NCI-H345 treated with DMSO at 0.1 percent for 48 hours (cell line): ENCODE measurements around the gene ZNF668.
"Not testable (repeated sequence)": the region's sequence is repeated elsewhere in the genome, so short reads cannot be mapped to it uniquely, and the experiment has no call there.

ENCODE experiments used
- DNase-seq: peaks from one replicate; lab custom pipeline; 2025; ENCODE audit not compliant: unreplicated experiment; lab: John Stamatoyannopoulos, UW

Gene ZNF668

DNA sequence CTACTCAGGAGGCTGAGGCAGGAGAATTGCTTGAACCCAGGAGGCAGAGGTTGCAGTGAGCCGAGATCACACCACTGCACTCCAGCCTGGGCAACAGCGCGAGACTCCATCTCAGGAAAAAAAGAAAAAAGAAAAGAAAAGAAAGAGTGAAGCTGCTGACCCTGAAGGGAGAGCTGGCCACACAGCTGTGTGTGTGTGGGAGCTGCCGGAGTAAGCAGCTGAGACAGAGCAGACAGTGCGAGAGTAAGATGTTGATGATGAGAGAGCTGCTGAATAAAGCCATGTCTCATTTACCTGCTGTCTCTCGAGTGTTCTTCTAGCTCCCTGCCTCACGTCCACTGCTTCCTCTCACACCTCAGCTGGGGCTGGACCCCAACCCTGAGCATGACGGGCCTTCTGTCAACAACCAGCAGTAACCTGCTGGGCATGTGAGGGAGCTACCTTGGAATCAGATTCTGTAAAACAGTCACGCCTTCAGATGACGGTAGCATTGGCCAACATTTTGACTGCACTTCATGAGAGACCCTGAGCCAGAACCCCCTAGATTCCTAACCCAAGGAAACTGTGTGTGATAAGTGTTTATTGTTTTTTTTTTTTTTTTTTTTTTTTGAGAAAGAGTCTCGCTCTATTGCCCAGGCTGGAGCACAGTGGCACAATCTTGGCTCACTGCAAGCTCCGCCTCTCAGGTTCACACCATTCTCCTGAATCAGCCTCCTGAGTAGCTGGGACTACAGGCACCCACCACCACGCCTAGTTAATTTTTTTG, 27.0 kb upstream of the ZNF668 start:
- not testable (repeated sequence) for DNase-seq

DNA sequence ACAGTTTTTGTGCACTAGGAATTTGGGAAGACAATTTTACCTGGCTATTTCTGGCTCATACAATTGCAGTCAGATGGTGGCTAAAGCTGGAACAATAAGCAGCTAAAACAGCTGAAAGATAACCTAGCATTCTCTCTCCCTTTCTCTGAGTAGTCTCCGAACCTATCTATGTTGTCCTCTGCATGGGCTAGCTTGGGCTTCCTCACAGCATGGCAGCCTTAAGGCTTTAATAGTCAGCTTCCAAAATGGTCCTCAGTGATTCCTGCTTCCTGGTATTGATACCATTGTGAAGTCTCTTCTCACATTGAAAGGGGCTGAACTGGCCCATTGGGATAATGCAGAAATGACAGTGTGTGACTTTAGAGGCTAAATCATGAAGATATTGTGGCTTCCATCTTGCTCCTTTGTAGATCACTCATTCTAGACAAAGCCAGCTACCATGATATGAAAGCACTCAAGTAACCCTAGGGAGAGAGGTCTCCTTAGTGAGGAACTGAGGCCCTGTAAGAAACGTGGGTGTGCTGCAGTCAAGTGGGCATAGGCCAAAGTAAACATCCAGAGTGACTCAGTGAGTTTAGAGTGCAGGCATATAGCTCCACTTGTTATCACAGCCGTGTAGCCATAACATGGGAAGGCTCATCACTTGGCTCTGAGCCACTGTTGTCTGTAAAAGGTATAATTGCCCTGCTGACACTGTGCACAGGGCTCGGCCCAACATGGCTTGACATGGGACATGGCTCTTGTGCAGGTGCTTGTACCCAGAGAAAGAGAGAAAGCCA, 26.0 kb upstream of the ZNF668 start:
- no peak for DNase-seq

DNA sequence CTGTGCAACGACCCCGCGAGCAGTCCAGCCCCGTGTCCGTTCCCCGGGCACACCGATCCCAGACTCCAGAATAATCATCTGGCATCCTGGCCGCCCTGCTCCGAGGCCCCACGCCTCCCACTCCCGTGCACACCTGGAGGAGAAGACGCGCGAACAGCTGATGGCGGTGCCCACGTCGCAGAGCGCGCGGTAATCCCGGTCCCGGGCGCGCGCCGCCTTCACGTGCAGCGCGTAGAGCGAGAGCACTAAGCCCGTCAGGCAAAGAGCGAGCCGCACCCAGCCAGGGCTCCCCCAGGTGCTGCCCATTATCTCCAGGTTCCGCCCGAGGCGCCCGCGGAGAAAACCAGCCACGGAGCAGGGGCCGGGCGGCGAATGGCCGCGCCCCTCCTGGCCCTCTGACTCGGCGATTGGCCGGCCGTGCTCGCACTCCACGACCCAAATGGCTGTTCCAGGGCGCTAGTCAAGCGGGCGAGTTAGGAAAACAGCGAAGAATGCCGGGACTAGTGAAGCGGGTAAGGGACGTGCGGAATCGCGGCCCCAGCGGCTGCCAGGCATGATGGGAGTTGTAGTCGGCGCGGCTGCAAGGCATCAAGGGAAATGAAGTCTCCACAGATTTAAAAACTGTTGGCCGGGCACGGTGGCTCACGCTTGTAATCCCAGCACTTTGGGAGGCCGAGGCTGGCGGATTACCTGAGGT, 20.5 kb upstream of the ZNF668 start, which contains the start of gene VKORC1:
Gene VKORC1, minus strand, starts transcription at position 374 of the 697 bp plus-strand sequence. Its CDS starts 68 bp downstream, at position 306.
- peak; percentile 99 for DNase-seq

DNA sequence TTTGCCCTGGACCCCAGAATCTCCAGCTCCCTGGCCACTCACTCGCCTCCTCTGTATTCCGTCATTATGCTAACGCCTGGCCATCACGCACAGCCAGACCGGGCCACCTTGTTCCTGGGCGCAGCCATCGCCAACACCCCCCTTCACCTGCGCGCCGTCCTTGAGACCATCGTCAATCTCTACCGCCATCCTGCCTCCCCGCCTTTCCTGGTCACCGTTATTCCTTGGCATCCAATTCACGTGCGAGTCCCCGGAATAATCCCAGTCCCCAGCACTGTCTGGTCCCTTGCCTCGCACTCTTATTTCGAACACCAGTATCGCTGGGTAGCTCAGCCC, 20.0 kb upstream of the ZNF668 start:
- no peak for DNase-seq

DNA sequence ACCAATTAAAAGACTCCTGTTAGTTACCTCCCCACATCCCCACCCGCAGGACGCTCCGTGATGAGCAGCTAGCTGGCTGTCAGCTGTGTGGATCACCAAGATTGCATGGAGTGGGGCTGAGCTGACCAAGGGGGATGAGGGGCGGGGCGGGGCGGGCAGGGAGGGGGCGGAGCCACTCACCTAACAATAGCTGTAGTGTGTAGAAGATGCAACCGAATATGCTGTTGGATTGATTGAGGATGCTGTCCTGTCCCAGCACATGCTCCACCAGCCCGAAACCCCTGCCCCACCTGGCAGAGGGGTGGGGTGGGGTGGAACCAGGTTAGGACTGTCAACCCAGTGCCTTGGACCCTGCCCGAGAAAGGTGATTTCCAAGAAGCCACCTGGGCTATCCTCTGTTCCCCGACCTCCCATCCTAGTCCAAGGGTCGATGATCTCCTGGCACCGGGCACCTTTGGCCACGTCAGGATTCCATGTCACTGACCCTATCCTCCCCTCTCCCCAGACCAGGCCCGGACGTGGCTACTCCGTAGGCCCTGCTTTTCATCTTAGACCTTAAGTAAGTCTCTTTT, 19.2 kb upstream of the ZNF668 start:
- no peak for DNase-seq

DNA sequence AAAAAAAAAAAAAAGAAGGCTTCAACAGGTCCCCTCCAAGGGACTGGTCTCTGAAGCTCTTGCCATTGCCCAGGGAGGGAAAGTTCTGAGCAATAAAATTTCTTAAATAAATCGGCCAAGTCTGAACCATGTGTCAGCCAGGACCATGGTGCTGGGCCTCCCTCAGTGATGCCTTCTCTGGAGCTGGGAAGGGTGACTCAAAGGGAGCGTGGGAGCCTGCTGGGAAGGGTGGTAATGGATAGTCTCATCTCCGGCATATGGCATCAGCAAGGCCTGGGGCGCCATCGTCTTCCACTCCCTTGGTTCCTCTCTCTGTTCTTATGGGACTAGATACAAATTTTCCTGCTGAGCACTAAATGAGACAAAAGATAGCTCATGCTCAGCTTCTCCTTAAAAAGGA, 18.3 kb upstream of the ZNF668 start:
- no peak for DNase-seq

DNA sequence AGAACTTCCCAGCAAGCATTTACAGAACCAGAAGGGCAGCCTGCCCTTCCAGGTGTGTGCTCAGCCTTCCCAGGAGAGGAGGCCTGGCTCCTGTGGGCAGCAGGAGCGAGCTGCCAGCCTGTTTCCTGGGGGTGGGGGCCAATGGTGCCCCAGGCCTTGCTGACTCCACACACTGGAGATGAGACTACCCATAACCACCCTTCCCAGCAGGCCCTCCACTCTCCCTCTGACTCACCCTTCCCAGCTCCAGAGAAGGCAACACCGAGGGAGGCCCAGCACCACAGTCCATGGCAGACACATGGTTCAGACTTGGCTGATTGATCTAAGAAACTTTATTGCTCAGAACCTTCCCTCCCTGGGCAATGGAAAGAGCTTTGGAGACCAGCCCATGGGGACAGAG, 16.5 kb upstream of the ZNF668 start:
- DNase-seq = no peak

DNA sequence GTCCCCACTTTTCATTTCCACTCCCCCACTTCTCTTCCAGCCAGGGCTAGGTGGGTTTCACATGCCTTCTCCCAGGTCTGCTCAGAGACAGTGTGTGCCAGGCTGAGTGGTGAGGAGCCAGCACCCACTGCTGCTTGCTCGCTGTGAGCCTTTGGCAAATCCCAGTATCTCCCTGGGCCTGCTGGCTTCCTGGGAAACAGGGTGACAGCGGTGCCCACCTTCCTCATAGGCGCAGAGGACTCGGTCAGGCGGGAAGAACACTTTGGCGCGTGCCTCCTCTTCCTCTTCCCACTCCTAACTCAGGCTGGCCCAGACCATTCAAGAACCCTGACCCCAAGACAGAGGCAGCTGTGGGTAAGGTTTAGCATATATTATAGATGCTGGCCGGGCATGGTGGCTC, 15.2 kb upstream of the ZNF668 start:
- DNase-seq = no peak

DNA sequence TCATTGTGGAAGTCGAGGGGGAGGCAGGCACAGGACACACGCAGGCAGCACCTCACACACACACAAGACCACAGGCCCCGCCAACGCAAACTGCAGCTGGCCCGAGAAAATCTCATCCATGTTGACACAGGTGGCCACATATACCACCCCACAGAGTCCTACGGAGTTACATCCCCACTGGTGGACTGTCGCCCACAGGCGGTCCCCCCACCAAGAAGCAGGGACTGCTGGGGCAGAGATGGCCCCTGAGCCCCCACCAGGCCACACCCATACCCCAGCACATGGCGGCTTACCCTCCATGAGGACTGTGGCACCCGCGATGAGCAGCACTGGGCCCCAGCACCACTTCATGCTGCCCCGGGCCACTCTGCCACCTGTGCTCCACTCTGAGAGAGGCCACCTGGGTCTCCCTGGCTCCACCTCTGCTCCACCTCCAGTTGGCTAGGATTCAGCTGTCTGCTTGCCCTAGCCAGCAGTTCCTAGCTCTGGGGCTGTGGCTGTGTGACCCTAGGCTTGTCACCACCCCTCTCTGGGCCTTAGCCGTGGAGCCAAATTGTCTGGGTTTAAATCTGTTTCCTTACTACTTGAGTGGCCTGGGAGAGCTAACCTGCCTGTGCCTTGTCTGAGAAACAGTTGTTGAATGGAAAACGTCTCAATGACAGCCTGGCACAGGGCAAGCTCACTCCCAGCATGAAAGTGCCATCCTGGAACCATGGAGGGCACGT, 14.6 kb upstream of the ZNF668 start, which contains the start of gene PRSS53:
Gene PRSS53, minus strand, starts transcription at position 485 of the 725 bp plus-strand sequence. Its CDS starts 134 bp downstream, at position 351.
- no peak for DNase-seq

DNA sequence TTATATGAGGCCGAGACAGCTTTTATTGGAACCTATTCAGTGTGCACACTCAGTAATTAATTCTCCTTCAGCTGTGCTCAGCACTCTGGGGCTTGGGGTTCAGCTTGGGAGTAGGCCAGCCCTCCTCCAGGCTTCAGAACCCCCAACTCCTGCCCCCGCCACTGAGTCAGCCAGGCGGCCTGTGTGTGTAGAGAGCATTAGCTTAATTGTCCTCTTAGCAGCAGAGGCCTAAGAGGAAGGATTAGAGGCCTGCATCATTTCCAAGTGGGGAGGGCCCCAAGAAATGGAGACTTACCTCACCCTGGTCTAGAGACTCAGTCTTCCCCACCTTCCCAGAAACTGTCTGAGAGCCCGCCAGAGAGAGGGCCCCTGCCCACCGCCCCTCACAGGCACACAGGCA, 13.9 kb upstream of the ZNF668 start:
- DNase-seq = no peak

DNA sequence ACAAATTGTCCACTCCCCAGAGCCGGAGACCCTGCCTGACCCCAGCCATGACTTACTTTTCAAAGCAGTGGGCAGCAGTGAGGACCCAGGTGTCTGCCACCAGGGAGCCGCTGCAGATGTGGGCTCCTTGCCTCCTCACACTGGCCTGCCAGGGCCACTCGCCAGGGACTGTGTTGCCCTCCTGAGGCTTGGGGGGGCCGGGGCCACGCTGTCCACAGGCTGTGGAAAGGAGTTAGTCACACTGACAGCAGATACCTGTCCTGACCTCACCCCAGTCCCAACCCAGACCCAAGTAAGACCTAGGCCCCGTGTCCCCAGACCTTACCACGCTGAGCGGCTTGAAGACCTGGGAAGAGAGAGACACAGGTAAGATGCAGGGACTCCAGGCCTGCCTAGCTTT, 13.4 kb upstream of the ZNF668 start:
- no peak for DNase-seq

DNA sequence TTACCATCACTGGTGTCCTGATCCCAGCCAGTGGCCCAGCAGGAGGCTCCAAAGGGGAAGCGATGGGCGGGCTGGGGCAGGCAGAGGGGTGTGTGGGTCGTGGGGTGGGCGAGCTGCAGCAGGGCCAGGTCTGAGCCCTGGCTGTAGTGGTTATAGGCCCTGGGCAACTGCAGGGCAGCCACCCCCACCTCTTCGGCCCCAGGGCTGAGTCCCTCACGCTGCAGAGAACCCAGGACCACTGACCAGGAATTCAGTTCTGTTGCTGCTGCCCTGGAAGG, 12.5 kb upstream of the ZNF668 start:
- no peak for DNase-seq

DNA sequence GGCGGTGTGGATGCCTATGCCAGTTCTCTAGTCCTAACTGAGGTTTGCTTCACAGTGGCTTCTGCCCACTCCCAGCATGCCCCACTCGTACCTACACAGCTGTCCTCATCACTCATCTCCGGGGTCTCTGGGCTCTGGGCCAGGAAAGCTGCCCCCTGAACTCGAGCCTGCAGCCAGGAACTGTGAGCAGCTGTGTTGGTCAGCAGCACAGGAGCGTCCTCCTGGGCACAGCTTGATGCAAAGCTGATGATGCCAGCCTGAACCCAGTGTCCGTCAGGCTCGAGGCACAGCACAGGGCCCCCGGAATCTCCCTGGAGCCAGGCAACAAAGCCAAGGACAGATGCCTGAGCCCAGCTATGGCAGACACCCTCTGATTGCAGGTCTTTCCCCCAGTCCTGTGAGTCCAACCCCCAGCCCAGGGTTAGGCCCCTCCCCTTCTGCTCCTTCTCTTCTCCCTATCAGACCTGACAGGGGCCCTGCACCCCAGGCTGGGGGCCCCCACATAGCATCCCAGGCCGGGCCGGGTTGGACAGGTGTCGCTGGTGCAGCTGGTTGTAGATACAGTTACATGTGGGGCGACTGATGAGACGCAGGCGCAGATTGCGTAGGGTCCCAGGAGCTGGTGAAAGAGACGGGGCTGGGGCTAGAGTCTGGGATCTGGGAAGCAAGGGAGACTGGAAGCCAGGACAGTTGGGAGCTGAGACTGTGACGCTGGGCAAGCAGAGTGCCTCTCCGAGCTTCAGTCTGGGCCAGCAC, 12.0 kb upstream of the ZNF668 start:
- DNase-seq = no peak

DNA sequence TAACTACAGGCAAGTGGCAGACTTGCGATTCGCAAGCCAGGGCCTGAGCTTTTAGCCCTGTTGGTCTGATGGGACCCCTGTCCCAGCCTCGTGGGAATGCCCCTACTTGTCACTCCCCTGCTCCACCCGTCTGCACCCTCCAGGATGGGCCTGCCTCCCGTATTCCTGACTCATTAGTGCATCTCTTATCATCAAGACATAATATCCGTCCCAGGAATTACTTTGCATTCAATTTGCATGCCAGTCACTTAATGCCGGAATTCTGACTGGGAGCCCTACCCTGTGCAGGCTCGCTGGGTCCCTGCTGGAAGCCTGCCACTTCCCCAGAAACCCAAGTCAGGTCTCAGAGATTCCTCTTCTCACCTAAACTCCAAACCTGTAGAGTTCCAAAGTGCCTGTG, 11.4 kb upstream of the ZNF668 start:
- no peak for DNase-seq

DNA sequence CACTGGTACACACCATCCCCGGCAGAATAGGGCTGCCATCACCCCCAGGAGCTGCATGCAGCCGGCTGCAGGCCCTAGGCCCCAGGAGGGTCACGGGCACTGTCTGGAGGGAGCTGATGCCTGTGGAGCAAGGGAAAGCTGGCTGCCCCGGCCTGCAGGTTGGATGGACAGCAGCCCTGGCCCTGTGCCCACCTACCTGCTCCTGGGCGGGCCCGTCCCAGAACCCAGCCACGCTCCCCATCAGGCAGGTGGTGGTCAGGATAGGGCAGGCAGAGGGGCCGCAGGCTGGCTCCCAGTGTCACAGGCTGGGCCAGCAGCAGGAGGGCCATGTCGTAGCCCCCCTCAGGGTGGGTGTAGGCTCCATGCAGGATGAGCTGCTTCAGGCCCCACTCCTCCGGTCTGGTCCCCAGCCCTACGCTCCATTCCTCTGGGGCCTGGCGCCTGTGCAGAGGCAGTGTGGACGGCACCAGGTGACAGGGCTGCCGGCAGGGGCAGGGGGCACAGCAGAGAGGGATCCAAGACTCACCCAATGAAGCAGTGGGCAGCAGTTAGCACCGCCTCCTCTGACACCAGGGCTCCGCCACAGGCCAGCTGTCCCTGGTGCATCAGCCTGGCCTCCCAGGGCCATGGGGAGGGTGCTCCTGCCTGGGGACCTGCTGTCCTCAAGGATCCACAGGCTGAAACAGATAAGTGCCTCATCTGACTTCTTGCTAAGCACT, 10.7 kb upstream of the ZNF668 start:
- DNase-seq = no peak

DNA sequence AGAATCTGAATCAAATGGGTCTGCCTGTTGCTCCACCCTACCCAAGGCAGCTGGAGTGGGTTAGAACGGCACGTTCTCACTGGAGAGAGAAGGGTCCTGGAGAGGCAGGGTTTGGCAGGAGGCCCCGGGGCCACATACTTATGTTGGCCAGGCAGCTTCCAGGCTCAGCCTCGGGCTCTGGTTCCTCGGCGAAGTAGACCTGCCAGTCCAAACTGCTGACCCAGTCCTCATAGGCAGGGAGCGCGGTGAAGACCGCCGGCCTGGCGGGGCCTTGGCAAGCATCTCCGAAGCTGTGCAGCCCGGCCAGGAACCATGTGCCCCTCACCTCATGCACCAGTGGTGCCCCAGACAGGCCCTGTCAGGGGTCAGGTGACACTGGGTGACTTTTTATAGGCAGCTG, 9.9 kb upstream of the ZNF668 start:
- DNase-seq = no peak

DNA sequence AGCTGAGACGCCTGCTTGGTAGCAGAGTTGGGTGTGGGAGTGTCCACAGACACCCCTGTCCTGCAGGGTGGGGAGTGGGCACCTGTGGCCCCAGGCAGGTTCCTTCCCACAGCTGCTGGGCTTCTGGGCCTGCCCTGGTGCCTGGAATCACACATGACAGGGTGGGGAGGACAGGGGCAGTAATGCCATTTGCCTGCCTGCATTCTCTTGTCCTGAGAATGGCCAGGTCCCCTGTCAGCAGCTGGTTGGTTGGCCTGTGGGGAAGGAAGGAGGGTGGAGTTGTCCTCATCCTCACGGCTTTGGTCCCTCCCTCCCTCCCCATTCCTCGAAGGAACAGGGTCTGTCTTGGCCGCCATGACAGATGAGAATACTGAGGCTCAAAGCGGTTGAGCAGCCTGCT, 9.5 kb upstream of the ZNF668 start:
- no peak for DNase-seq

DNA sequence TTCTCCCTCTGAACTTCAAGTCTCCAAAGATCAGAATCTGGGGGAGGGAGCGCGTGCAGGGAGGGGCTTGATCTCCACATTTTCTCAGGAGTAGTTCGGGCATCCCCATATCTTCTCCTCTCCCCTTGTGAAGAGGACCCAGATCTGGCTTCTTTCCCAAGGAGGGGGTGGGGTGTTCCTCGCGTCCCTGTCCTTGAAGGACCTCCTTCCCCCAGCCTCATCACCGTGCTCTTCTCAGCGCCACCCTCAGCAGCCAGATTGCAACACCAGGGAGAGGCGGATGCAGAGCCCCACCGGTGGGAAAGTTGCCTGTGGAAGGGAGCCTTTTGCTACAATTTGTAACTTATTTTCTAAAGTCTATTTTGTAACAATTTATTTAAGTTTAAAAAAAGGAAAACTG, 9.0 kb upstream of the ZNF668 start:
- DNase-seq = no peak

DNA sequence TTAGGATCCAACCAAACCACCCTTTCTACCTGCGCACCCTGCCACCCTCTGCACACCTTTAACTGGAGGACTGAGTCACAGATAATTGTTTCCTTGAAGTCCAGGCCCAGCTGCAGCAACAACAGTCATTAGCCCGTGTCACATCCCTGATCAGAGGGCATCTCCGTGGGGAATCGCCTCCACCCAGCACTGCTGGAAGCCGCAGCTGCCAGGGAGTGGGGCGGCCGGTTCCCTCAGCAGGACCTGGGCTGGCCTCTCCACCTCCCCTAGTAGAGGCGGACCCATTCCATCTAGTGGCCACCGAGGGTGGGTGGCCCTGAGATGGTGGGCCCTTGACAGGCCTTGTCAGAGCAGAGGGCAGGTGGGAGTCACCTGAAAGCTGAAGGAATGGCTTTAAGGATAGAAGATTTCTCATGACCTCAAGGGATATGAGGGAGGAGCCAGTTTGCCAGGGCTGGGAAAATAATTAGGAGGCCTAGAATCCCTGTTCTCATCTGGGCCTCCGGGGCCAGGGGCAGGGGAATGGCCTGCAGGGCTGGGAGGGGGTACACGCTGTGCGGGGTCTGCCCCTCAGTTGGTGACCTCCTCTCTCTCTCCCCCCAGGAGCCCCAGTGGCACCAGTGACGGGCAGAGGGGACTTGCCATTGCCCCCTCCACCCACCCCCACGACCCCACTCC, 8.5 kb upstream of the ZNF668 start:
- no peak for DNase-seq
